AG09309 (cell line): ENCODE results near the gene UBB.

Experiments
- DNase-seq: peaks from one replicate; pipeline ENCODE4 v3.0.0-alpha.2; 2010; ENCODE audit warnings: low read depth
- H3K4me3 ChIP-seq: 2 replicates; pipeline ENCODE4 v1.5.1; 2011; ENCODE audit warnings: mild to moderate bottlenecking, low read depth, low read length, moderate library complexity; ENCODE audit not compliant: control insufficient read depth
- TF ChIP-seq, protein P1 (sequence below): IDR thresholded peaks from 2 replicates; pipeline ENCODE4 v1.5.1; 2011; ENCODE audit warnings: mild to moderate bottlenecking, low read depth, low read length, inconsistent platforms; ENCODE audit not compliant: insufficient read depth, control insufficient read depth; ENCODE audit errors: missing control alignments

Gene UBB

DNA sequence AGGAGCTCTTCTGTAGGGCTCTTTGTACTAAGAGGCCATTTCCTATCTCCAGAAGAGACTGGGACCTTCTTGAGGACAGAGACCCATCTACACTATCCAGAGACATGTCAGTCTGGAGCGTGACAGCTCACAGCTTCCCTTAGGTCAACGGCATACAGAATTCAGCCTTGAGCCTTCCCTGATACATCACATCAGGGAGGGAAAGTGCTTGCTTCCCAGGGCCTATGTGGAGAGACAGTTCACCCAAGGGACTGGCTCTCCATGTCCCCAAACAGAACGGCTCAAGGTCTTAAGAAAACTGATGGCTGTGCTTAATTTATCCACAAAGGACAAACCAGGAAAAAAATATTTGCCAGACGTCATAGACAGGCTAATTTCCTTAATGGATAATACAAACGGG is 35.3 kb upstream of the UBB start:
- H3K4me3 ChIP-seq = no peak overlapping the region
- TF ChIP-seq, protein P1, sequence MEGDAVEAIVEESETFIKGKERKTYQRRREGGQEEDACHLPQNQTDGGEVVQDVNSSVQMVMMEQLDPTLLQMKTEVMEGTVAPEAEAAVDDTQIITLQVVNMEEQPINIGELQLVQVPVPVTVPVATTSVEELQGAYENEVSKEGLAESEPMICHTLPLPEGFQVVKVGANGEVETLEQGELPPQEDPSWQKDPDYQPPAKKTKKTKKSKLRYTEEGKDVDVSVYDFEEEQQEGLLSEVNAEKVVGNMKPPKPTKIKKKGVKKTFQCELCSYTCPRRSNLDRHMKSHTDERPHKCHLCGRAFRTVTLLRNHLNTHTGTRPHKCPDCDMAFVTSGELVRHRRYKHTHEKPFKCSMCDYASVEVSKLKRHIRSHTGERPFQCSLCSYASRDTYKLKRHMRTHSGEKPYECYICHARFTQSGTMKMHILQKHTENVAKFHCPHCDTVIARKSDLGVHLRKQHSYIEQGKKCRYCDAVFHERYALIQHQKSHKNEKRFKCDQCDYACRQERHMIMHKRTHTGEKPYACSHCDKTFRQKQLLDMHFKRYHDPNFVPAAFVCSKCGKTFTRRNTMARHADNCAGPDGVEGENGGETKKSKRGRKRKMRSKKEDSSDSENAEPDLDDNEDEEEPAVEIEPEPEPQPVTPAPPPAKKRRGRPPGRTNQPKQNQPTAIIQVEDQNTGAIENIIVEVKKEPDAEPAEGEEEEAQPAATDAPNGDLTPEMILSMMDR = no peak

DNA sequence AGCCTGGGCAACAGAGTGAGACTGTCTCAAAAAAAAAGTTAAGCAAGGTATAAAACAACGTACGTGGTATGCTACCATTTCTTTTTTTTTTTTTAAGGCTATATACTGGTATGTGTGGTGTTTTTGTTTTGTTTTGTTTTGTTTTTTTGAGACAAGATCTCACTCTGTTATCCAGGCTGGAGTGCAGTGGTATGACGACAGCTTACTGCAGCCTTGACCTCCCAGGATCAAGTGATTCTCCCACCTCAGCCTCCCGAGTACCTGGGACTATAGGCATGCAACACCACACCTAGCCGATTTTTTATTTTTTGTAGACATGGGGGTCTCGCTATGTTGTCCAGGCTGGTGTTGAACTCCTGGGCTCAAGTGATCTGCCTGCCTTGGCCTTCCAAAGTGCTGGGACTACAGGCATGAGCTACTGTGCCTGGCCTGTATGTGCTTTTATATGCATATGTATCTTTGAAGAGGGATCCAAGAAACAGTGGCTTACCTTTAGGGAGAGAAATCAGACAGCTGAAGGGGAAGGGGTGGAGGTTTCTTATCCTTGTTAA is 34.1 kb upstream of the UBB start:
- no peak overlapping the region for H3K4me3 ChIP-seq
- no peak for DNase-seq
- TF ChIP-seq, protein P1 = no peak

More for the DNA sequence above, 35.3 kb upstream of the UBB start:
- DNase-seq = no peak

DNA sequence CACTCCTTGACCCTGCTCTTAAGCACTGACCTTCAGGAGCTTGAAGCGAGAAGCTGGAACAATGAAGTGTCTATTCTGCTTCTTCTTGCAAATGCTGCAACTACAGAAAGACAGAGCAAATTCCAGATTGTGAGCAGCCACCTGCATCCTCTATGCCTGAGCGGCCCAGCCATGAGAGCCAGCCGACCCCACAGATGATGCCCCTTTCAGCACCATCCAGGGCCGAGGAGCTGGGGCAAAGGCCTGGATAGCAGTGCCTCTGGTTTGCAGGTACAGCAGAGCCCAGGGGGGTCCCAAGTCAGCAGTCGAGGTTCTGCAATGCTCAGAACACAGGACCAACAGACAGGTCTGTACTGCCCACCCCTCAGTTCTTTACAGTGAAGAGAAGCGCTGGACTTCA is 32.3 kb upstream of the UBB start:
- H3K4me3 ChIP-seq = no peak overlapping the region
- TF ChIP-seq, protein P1 = no peak
- DNase-seq = no peak

DNA sequence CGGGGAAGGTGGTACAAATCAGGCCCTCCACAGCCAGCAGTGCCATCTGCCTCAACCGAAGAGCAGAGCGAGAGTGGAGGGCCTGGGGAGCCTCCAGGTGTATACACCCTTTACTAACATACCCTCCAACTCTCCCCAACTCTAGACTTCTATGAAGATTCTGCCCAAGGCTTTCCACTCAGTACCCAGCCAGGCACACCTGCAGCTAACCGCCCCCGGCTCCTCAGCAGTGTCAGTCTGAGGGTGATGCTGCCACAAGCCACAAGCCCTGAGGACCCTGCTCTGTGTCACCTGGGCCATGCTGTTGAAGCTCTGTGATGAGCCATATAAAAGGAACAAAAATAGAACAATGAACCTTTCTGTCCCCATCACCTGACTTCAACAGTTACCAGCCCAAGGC is 31.5 kb upstream of the UBB start:
- no peak for DNase-seq
- no peak overlapping the region for H3K4me3 ChIP-seq
- TF ChIP-seq, protein P1 = no peak

DNA sequence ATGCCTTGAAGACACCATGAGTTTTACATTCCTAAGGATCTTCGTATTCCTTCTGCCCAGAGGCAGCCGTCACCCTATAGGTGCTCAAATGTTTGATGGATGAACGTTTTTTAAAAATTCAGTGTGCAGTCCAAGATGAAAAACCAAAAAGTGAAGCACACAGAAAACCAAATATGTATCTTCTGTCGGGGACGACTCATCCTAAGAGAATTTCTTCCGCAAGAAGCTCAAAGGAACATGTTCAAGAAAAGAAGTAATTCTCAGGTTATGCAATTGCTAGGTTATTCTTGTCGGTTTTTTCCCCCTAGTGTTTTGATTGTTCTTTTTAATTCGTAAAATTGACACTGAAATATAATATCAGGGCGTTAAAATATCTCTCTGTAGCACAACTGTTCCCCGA is 29.1 kb upstream of the UBB start:
- H3K4me3 ChIP-seq = peak overlapping the region; percentile 59
- no peak for DNase-seq
- TF ChIP-seq, protein P1 = no peak

DNA sequence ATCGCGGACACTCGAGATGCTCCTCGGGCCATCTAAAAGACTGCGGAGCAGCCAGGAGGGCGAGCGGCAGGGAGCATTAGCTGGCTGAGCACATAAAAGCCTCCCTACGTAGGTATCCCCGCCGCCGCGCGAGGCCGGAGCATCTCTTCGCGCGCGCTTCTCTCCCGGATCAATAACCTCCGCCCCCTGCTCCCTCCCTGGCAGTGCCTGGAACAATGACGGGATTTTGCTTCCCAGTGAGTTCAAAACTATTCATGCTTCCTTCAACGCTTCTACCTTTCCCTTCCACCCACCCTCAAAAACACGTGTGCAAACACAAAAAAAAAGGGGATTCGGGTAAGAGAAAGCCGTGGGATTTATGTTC is 28.6 kb upstream of the UBB start:
- TF ChIP-seq, protein P1 = no peak
- H3K4me3 ChIP-seq = peak overlapping the region; percentile 59
- DNase-seq = no peak
